C4-2B (cell line): ENCODE results near the gene PLAU.

Experiments
- H3K27ac ChIP-seq: fragments of 450-650 bp; 2 replicates; pipeline ENCODE4 v1.5.1; 2017
- CTCF ChIP-seq: fragments of 450-650 bp; conservative IDR thresholded peaks from 2 replicates; pipeline ENCODE4 v1.5.1; 2017; ENCODE audit warnings: mild to moderate bottlenecking
- ZFX ChIP-seq: fragments of 450-650 bp; IDR thresholded peaks from 2 replicates; pipeline ENCODE4 v1.6.1; 2017

Gene PLAU

GRCh38 chr10:73900064-73900463, 10.9 kb upstream of the PLAU start:
- H3K27ac ChIP-seq: no peak overlapping the region
- no peak for TF ChIP-seq ZFX
- no peak for TF ChIP-seq CTCF

GRCh38 chr10:73901261-73901660, 9.7 kb upstream of the PLAU start:
- H3K27ac ChIP-seq: no peak overlapping the region
- TF ChIP-seq CTCF: no peak
- no peak for TF ChIP-seq ZFX

GRCh38 chr10:73902351-73902750, 8.6 kb upstream of the PLAU start:
- H3K27ac ChIP-seq: no peak overlapping the region
- TF ChIP-seq CTCF (no peak), ZFX (no peak)

GRCh38 chr10:73905256-73906020, 5.5 kb upstream of the PLAU start:
- H3K27ac ChIP-seq: no peak overlapping the region
- no peak for TF ChIP-seq ZFX
- TF ChIP-seq CTCF: no peak

GRCh38 chr10:73906524-73907447, 4.1 kb upstream of the PLAU start:
- TF ChIP-seq ZFX: no peak
- no peak for TF ChIP-seq CTCF
- H3K27ac ChIP-seq: no peak overlapping the region

- no peak overlapping the region for H3K27ac ChIP-seq
- TF ChIP-seq CTCF (no peak), ZFX (no peak)
These were observed 3.0 kb upstream of the PLAU start for GRCh38 chr10:73907841-73908517.
